BLaER1 treated with 17β-estradiol and CSF1 and Interleukin-3, amounts not matched to agents 10 nM and 100 nM (cell line): ENCODE results near the gene BABAM2.

Source experiments
- H3K27ac ChIP-seq, 11 experiments: shearing (Covaris generic); formaldehyde crosslinking; 2 replicates each; pipeline ENCODE4 v1.8.1; 2022
- H3K27me3 ChIP-seq, 11 experiments: shearing (Covaris generic); formaldehyde crosslinking; 2 replicates each; pipeline ENCODE4 v1.8.1; 2022
- H3K36me3 ChIP-seq, 11 experiments: shearing (Covaris generic); formaldehyde crosslinking; 2 replicates each; pipeline ENCODE4 v1.8.1; 2022
- H3K4me1 ChIP-seq, 10 experiments: shearing (Covaris generic); formaldehyde crosslinking; 2 replicates each; pipeline ENCODE4 v1.8.1; 2022
- H3K4me2 ChIP-seq, 11 experiments: shearing (Covaris generic); formaldehyde crosslinking; 2 replicates each; pipeline ENCODE4 v1.8.1; 2022
- H3K4me3 ChIP-seq, 10 experiments: shearing (Covaris generic); formaldehyde crosslinking; 2 replicates each; pipeline ENCODE4 v1.8.1; 2022
- H3K9ac ChIP-seq, 11 experiments: shearing (Covaris generic); formaldehyde crosslinking; 2 replicates each; pipeline ENCODE4 v1.8.1; 2022
- H3K9me3 ChIP-seq, 11 experiments: shearing (Covaris generic); formaldehyde crosslinking; replicated peaks in 1 of 11; 2 replicates each; pipeline ENCODE4 v1.8.1; 2022
- H4K20me1 ChIP-seq, 11 experiments: shearing (Covaris generic); formaldehyde crosslinking; 2 replicates each; pipeline ENCODE4 v1.8.1; 2022
- Cebpa-rat ChIP-seq, 11 experiments: shearing (Covaris generic); IDR thresholded peaks; 2 replicates each; pipeline ENCODE4 v1.8.1; 2022

The BABAM2 gene

DNA sequence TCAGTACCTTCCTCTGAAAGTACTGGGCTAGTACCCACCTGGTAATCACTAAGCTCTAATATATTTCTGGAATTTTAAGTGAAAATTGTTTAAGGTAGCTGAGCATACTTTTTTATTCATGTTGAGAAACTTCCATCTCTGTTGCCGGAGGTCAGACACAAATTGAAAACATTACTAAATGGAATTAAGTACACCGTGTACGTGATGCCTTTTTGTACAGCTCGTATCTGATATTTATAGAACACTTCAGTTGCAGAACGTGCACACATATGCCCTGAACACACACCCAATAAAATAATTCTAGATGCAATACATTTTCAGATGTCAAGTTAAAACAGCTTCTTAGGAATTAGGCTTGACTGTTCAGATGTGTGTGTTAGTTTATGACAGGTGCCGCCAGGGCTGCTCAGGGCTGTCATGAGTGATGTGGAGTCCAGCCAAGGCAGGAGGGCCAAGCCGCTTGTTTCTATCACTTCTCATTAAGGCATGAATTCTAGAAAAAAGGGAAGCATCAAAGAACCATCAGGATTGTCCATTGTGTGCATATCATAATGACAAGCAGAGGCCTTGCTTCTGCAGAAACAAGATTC is 421.2 kb downstream of the BABAM2 start:
- Histone ChIP-seq H3K27ac (no peak overlapping the region), H4K20me1 (no peaks in the 10 kb centered on the region), H3K36me3 (peaks cover 23 to 32% (median 30%) of the 10 kb centered on the region in 11 experiments), H3K9ac (no peak overlapping the region), H3K27me3 (no peaks in the 10 kb centered on the region), H3K4me1 (peaks cover 0 to 6% (median 0%) of the 10 kb centered on the region in 10 experiments; a peak in 3 of 20 replicates), H3K4me3 (no peak overlapping the region), H3K4me2 (no peak overlapping the region), H3K9me3 (peaks cover 0 to 17% (median 8%) of the 10 kb centered on the region in 11 experiments; a peak in 8 of 22 replicates)
- no peak for TF ChIP-seq Cebpa-rat (IDR thresholded peaks at IDR 0.05)

DNA sequence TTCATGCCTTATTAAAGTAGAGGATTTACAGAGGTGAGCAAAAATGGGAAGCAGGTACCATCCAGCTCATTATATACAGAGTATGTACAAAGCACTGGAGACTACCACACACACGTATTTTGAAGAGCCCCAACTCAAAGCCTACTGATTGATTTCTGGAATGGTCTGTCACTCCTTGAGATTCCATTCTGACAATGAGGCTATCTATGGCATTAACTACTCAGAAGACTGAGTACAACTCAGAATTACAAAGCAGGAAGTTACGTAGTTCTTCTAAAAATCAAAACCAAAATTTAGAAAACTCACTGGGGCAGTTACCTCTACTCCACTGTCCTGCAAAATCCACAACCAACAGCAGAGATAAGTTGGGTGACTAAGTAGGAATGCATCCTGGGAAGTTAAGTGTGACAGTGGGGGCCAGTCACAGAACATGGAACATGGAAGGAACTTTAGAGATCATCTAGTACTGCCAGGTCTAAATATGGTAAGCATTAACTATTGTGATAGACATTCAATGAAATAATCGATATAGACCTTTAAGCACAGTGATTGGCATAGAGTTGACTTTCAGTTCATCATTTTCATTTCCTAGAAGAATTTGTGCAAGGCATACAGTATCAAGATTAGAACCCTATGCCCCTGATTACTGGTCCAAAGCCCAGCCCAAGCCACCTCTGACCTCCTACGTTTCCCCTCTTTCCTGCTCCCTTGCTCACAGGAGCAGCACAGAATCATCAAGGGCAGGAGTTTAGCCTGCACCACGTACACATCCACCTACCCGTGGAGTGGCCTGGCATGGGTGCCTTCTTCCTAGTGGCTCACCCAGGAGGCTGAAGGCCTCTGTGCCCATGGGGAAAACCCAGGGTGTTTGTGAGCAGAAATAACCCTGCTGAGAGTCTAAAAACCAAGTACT is 422.0 kb downstream of the BABAM2 start:
- H3K36me3 ChIP-seq = peaks cover 23 to 32% (median 30%) of the 10 kb centered on the region in 11 experiments
- no peak for TF ChIP-seq Cebpa-rat (IDR thresholded peaks at IDR 0.05)
- no peaks in the 10 kb centered on the region for H4K20me1 ChIP-seq
- H3K4me2 ChIP-seq = no peak overlapping the region
- H3K27me3 ChIP-seq = no peaks in the 10 kb centered on the region
- H3K9me3 ChIP-seq = peaks cover 0 to 17% (median 8%) of the 10 kb centered on the region in 11 experiments; a peak in 8 of 22 replicates
- no peak overlapping the region for H3K27ac ChIP-seq
- no peak overlapping the region for H3K9ac ChIP-seq
- H3K4me1 ChIP-seq = peaks cover 0 to 6% (median 0%) of the 10 kb centered on the region in 10 experiments; a peak in 3 of 20 replicates
- H3K4me3 ChIP-seq = no peak overlapping the region

DNA sequence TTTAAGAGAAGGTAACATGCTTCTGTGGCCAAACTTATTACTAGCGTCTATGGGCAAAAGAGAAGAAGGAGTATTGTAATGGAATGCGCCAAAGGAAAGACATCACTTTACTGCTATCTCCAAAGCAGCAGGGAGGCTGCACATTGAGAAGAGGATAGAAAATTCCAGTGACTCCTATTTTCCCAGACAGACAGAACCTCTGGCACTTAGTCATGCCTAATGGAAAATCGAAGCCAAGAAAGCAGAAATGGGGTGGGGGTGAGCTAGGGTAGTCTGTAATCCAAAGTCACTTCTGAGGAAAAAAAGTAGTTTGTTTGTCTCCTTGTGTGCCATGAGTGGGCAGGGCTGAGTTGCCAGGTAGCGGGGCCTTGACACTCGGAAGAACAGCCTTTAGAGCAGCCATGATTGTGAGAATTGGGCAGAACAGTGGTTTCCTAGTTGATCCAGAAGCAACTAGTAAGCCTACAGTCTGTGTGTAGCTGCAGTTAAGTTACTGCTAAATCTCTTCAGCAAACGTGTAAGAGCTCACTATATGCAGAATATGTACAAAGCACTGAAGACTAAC is 422.8 kb downstream of the BABAM2 start:
- no peak overlapping the region for H3K4me3 ChIP-seq
- H3K9ac ChIP-seq = no peak overlapping the region
- no peak overlapping the region for H3K4me2 ChIP-seq
- peaks cover 0 to 6% (median 0%) of the 10 kb centered on the region in 10 experiments; a peak in 3 of 20 replicates for H3K4me1 ChIP-seq
- TF ChIP-seq Cebpa-rat (IDR thresholded peaks at IDR 0.05) = no peak
- H3K27me3 ChIP-seq = no peaks in the 10 kb centered on the region
- no peak overlapping the region for H3K27ac ChIP-seq
- peaks cover 0 to 12% (median 4%) of the 10 kb centered on the region in 11 experiments; a peak in 7 of 22 replicates for H3K9me3 ChIP-seq
- no peaks in the 10 kb centered on the region for H4K20me1 ChIP-seq
- peaks cover 16 to 25% (median 23%) of the 10 kb centered on the region in 11 experiments for H3K36me3 ChIP-seq

DNA sequence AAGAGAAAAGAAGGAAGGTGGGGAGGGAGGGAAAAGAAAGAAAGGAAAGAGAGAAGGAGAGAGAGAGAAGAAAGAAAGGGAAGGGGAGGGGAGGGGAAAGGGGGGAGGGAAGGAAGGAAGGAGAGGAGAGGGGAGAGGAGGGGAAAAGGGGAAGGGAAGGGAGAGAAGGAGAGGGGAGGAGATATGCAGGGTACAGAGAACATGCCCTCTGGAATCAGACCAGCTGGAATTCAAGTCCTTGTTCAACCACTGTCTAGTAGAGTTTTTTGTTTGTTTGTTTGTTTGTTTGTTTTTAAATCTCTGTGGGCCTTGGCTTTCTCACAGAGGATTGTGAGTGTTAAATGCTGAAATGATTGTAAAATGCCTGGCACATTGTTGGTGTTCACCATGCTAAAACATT is 424.4 kb downstream of the BABAM2 start:
- Histone ChIP-seq H4K20me1 (no peaks in the 10 kb centered on the region), H3K27ac (no peak overlapping the region), H3K9ac (no peak overlapping the region), H3K36me3 (peaks cover 3 to 21% (median 7%) of the 10 kb centered on the region in 11 experiments; a peak in 17 of 22 replicates), H3K27me3 (no peaks in the 10 kb centered on the region), H3K4me2 (no peak overlapping the region), H3K4me1 (peaks cover 0 to 6% (median 0%) of the 10 kb centered on the region in 10 experiments; a peak in 3 of 20 replicates), H3K9me3 (no peaks in the 10 kb centered on the region), H3K4me3 (no peak overlapping the region)
- no peak for TF ChIP-seq Cebpa-rat (IDR thresholded peaks at IDR 0.05)

DNA sequence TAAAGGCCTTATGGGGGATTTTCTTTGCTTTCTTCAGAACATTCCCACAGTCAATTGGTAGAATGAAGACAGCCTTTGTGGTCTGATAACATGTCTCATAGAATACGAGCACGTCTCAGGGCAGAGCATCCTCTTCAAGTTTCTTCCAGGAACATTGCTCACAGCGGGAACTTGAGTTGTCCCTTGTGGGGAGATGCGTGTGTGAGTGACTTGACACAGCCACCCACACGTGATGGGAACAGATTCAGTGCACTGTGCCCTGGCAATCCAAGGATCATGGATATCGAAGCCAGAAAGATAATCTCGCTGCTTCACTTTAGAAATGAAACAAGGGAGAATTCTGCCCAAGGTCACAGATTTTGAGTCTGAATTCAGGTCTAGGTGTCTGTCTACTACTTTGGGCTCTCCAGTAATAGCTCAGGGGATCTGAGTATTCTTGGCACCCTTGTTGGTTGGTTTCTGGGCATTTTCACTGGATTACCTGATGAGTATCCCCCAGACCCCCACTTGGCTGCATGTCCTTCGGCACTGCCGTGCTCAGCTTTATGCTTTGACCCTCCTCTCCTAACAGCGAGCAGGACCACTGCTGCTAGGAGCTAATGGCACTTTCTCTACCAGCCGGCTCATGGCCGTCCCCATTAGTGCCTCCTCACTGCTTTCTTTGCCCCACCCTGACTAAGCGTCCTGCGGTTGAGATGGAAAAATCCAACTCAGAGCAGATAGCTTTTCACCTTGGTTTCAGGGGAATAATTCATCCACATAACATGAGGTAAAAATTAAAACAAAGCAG is 426.2 kb downstream of the BABAM2 start:
- Histone ChIP-seq H3K4me2 (no peak overlapping the region), H3K4me3 (no peak overlapping the region), H3K9me3 (no peaks in the 10 kb centered on the region), H3K36me3 (peaks cover 0 to 21% (median 0%) of the 10 kb centered on the region in 11 experiments; a peak in 6 of 22 replicates), H3K27ac (no peak overlapping the region), H3K9ac (no peak overlapping the region), H3K4me1 (peaks cover 0 to 13% (median 8%) of the 10 kb centered on the region in 10 experiments; a peak in 12 of 20 replicates), H4K20me1 (no peaks in the 10 kb centered on the region), H3K27me3 (no peaks in the 10 kb centered on the region)
- no peak for TF ChIP-seq Cebpa-rat (IDR thresholded peaks at IDR 0.05)

DNA sequence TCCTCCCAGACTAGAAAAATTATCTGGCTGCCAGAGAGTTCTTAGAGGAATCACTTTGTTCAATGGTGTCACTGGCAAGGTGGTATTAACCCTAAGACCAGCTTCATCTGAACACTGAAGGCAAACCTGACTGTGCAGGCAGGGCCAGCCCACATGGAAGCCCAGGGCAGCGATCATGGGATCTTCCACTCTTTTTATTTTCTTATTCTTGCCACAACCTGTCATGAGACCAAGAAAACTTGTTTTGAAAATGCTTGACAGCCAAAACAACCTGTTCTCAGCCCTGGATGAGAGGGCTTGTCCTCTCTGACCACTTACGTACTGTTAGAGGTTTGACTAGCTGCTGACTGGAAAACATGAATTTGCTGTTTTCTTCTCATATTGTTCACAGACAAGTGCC is 426.9 kb downstream of the BABAM2 start:
- no peak overlapping the region for H3K4me2 ChIP-seq
- H3K9me3 ChIP-seq = no peaks in the 10 kb centered on the region
- peaks cover 0 to 9% (median 8%) of the 10 kb centered on the region in 10 experiments; a peak in 12 of 20 replicates for H3K4me1 ChIP-seq
- no peaks in the 10 kb centered on the region for H3K27me3 ChIP-seq
- no peak for TF ChIP-seq Cebpa-rat (IDR thresholded peaks at IDR 0.05)
- H3K27ac ChIP-seq = no peak overlapping the region
- H3K4me3 ChIP-seq = no peak overlapping the region
- H4K20me1 ChIP-seq = no peaks in the 10 kb centered on the region
- peaks cover 0 to 25% (median 0%) of the 10 kb centered on the region in 11 experiments; a peak in 7 of 22 replicates for H3K36me3 ChIP-seq
- H3K9ac ChIP-seq = no peak overlapping the region

DNA sequence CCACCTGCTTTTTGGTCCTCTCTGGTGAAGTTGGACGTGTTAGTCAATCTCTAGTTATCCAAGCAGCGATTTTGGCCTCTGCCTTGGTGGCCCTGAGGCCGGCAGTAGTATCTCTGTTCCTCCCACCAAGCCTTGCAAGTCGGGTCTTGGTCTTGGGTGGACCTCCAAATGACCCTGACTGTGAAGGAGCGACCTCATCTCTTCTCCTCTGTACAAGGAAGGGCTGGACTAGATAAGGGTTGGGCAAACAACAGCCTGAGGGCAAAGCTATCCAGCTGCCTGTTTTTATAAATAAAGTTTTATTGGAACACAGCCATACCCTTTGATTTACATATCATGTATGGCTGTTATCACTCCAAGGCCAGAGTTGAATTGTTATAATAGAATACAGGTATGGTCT is 427.5 kb downstream of the BABAM2 start:
- H3K27me3 ChIP-seq = no peaks in the 10 kb centered on the region
- no peak for TF ChIP-seq Cebpa-rat (IDR thresholded peaks at IDR 0.05)
- H3K9ac ChIP-seq = no peak overlapping the region
- H3K27ac ChIP-seq = no peak overlapping the region
- H3K4me1 ChIP-seq = peaks cover 0 to 9% (median 8%) of the 10 kb centered on the region in 10 experiments; a peak in 10 of 20 replicates
- peaks cover 0 to 25% (median 0%) of the 10 kb centered on the region in 11 experiments; a peak in 7 of 22 replicates for H3K36me3 ChIP-seq
- no peaks in the 10 kb centered on the region for H3K9me3 ChIP-seq
- no peaks in the 10 kb centered on the region for H4K20me1 ChIP-seq
- no peak overlapping the region for H3K4me2 ChIP-seq
- H3K4me3 ChIP-seq = no peak overlapping the region

DNA sequence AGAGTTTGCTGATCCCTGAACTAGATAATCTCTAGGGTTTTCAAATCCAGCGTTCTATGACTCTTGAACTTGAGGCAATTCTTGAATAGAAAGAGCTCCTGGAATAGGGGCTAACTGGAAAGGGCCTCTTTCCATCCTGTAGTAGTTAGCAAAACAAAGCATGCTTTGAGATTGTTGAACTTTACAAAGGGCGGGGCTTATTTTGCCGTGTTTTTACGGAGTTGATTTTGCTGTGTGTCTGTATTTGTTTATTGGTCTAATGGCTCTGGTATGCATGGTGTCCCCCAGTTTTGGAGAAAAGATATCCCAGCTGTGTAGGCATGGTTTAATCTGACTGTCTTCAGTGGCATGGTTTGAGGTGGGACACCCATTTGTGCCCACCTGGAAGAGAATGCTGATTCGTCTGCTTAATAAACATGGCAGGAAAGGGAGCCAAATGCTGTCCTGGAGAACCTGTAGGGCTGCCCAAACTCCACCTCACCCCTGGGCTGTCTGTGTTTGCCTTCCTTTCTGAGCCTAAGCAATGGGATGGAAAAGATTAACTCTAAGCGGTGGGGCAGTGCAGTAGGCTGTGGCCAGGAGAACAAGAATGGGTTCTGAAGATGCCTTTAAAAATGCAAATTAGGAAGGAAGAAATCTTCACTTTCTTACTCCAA is 428.1 kb downstream of the BABAM2 start:
- no peaks in the 10 kb centered on the region for H3K9me3 ChIP-seq
- H3K4me1 ChIP-seq = peaks cover 0 to 9% (median 8%) of the 10 kb centered on the region in 10 experiments; a peak in 10 of 20 replicates
- H3K27ac ChIP-seq = no peak overlapping the region
- no peak overlapping the region for H3K9ac ChIP-seq
- H4K20me1 ChIP-seq = no peaks in the 10 kb centered on the region
- TF ChIP-seq Cebpa-rat (IDR thresholded peaks at IDR 0.05) = no peak
- H3K4me3 ChIP-seq = no peak overlapping the region
- H3K4me2 ChIP-seq = no peak overlapping the region
- H3K27me3 ChIP-seq = no peaks in the 10 kb centered on the region
- peaks cover 0 to 20% (median 0%) of the 10 kb centered on the region in 11 experiments; a peak in 7 of 22 replicates for H3K36me3 ChIP-seq
